ENCODE results near the gene GARIN1A.

The GARIN1A gene

GRCh38 chr7:128721376-128721775 is 49.3 kb downstream of the GARIN1A start:
- DNase-seq: no peak
